ENCODE measurements around the gene PTMA. TPM values are rescaled to one million over a fixed set of nuclear protein-coding genes. Genes with fewer than 3 reads are reported as not detected.
"Not testable (repeated sequence)": the region's sequence is repeated elsewhere in the genome, so short reads cannot be mapped to it uniquely, and the experiment has no call there.

Gene PTMA
- total and polyA plus RNA-seq, 4 donors: 469 to 1,226 (median 1,016) TPM

GRCh38 chr2:231748153-231748896 lies 40.0 kb downstream of the PTMA start:
- H3K36me3 ChIP-seq (ENCODE audit: control insufficient read depth, insufficient read depth, low read length); DNase-seq (ENCODE audit: low read depth in 4 of 6, low spot score in 6 of 6); H3K4me1 ChIP-seq (ENCODE audit: control insufficient read depth, insufficient read depth, low read length); H3K27ac ChIP-seq (ENCODE audit: low read depth, low read length); H3K9me3 ChIP-seq (ENCODE audit: control insufficient read depth, insufficient read depth, low read length); H3K4me3 ChIP-seq (ENCODE audit: low read depth, low read length); H3K27me3 ChIP-seq (ENCODE audit: control insufficient read depth, insufficient read depth, low read length): not testable (repeated sequence)
- WGBS (ENCODE audit: insufficient coverage): 84% methylated on average over 6 of the region's 6 CpGs

DNA sequence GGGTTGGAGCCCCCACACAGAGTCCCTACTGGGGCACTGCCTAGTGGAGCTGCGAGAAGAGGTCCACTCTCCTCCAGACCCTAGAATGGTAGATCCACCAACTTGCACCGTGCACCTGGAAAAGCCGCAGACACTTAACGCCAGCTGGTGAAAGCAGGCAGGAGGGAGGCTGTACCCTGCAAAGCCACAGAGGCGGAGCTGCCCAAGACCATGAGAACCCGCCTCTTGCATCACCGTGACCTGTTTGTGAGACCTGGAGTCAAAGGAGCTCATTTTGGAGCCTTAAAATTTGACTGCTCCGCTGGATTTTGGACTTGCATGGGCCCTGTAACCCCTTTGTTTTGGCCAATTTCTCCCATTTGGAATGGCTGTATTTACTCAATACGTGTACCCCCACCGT lies 40.7 kb downstream of the PTMA start:
- WGBS (ENCODE audit: insufficient coverage): 94% methylated on average over 10 of the region's 10 CpGs
- H3K9me3 ChIP-seq (ENCODE audit: control insufficient read depth, insufficient read depth, low read length); DNase-seq (ENCODE audit: low read depth in 4 of 6, low spot score in 6 of 6); H3K27ac ChIP-seq (ENCODE audit: low read depth, low read length); H3K36me3 ChIP-seq (ENCODE audit: control insufficient read depth, insufficient read depth, low read length); H3K4me3 ChIP-seq (ENCODE audit: low read depth, low read length); H3K4me1 ChIP-seq (ENCODE audit: control insufficient read depth, insufficient read depth, low read length); H3K27me3 ChIP-seq (ENCODE audit: control insufficient read depth, insufficient read depth, low read length): not testable (repeated sequence)

GRCh38 chr2:231751042-231751815 lies 42.9 kb downstream of the PTMA start:
- no peak overlapping the region for H3K27ac ChIP-seq (ENCODE audit: low read depth, low read length)
- DNase-seq (ENCODE audit: low read depth in 4 of 6, low spot score in 6 of 6): no peak
- H3K4me1 ChIP-seq (ENCODE audit: control insufficient read depth, insufficient read depth, low read length): no peaks in the 10 kb centered on the region
- no peaks in the 10 kb centered on the region for H3K36me3 ChIP-seq (ENCODE audit: control insufficient read depth, insufficient read depth, low read length)
- no CpG with 5 or more reads among the region's 4 CpGs for WGBS (ENCODE audit: insufficient coverage)
- H3K4me3 ChIP-seq (ENCODE audit: low read depth, low read length): no peak overlapping the region
- no peaks in the 10 kb centered on the region for H3K9me3 ChIP-seq (ENCODE audit: control insufficient read depth, insufficient read depth, low read length)
- H3K27me3 ChIP-seq (ENCODE audit: control insufficient read depth, insufficient read depth, low read length): no peaks in the 10 kb centered on the region

GRCh38 chr2:231752061-231752460 lies 43.7 kb downstream of the PTMA start:
- no peak for DNase-seq (ENCODE audit: low read depth in 4 of 6, low spot score in 6 of 6)
- no peaks in the 10 kb centered on the region for H3K36me3 ChIP-seq (ENCODE audit: control insufficient read depth, insufficient read depth, low read length)
- no peak overlapping the region for H3K4me3 ChIP-seq (ENCODE audit: low read depth, low read length)
- H3K9me3 ChIP-seq (ENCODE audit: control insufficient read depth, insufficient read depth, low read length): no peaks in the 10 kb centered on the region
- H3K4me1 ChIP-seq (ENCODE audit: control insufficient read depth, insufficient read depth, low read length): no peaks in the 10 kb centered on the region
- H3K27me3 ChIP-seq (ENCODE audit: control insufficient read depth, insufficient read depth, low read length): no peaks in the 10 kb centered on the region
- WGBS (ENCODE audit: insufficient coverage): no CpG with 5 or more reads among the region's 2 CpGs
- H3K27ac ChIP-seq (ENCODE audit: low read depth, low read length): no peak overlapping the region

DNA sequence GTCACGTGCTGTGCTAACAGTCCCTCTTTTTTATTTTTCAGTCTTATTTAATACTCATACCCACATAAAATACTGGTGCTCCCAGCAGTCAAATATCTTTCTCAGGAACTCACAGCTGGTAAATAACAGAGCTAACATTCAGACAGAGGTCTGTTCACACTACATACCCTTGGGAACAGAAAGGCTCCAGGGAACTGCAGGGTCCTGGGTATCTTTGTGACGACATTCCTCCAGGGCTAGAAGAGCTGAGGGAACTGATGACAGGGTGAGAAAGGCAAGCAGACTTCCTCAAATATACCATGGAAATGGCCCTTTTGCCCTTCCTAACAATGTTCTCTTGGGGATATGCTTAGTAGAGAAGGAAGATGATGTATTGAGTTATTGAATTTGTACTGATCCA lies 53.4 kb downstream of the PTMA start:
- Histone ChIP-seq H3K4me1 (ENCODE audit: control insufficient read depth, insufficient read depth, low read length) (peaks cover 7% of the 10 kb centered on the region), H3K4me3 (ENCODE audit: low read depth, low read length) (no peak overlapping the region), H3K9me3 (ENCODE audit: control insufficient read depth, insufficient read depth, low read length) (no peaks in the 10 kb centered on the region), H3K27ac (ENCODE audit: low read depth, low read length) (no peak overlapping the region), H3K27me3 (ENCODE audit: control insufficient read depth, insufficient read depth, low read length) (no peaks in the 10 kb centered on the region), H3K36me3 (ENCODE audit: control insufficient read depth, insufficient read depth, low read length) (no peaks in the 10 kb centered on the region)
- WGBS (ENCODE audit: insufficient coverage): 91% methylated on average over 1 of the region's 2 CpGs
- DNase-seq (ENCODE audit: low read depth in 4 of 6, low spot score in 6 of 6): no peak

Small RNA genes lying within 50 kb of the gene (small RNA-seq; reads per million reads assigned to genes)
- not detected for gene RF00015 (ENCODE audit: low replicate concordance)

Other genes with a start within 250 kb of the PTMA start
- 100 to 1,000 TPM; 155 to 159 TPM for gene NCL, start 244.0 kb upstream of the PTMA start, total RNA-seq
- gene NCL, start 244.0 kb upstream of the PTMA start, polyA plus RNA-seq (ENCODE audit: insufficient read length in 2 of 2): 100 to 1,000 TPM; 594 to 694 TPM
- under 1 TPM; 0.30 to 0.39 TPM for gene NMUR1, start 178.1 kb upstream of the PTMA start, total RNA-seq
- gene NMUR1, start 178.1 kb upstream of the PTMA start, polyA plus RNA-seq (ENCODE audit: insufficient read length in 2 of 2): under 1 TPM; 0.51 to 0.75 TPM
- not detected for gene TEX44, start 115.7 kb upstream of the PTMA start, total RNA-seq
- gene TEX44, start 115.7 kb upstream of the PTMA start, polyA plus RNA-seq (ENCODE audit: insufficient read length in 2 of 2): not detected
- gene PDE6D, start 72.8 kb downstream of the PTMA start, total RNA-seq: 10 to 100 TPM; 40.4 to 52.5 TPM
- gene PDE6D, start 72.8 kb downstream of the PTMA start, polyA plus RNA-seq (ENCODE audit: insufficient read length in 2 of 2): 10 to 100 TPM; 82.4 to 88.1 TPM
- 10 to 100 TPM; 26.1 to 29.4 TPM for gene COPS7B, start 77.9 kb downstream of the PTMA start, total RNA-seq
- gene COPS7B, start 77.9 kb downstream of the PTMA start, polyA plus RNA-seq (ENCODE audit: insufficient read length in 2 of 2): 10 to 100 TPM; 63.0 to 63.4 TPM
- 10 to 100 TPM; 16.6 to 17.9 TPM for gene NPPC, start 217.9 kb downstream of the PTMA start, total RNA-seq
- gene NPPC, start 217.9 kb downstream of the PTMA start, polyA plus RNA-seq (ENCODE audit: insufficient read length in 2 of 2): 10 to 100 TPM; 26.6 to 33.2 TPM